Endothelial cell of umbilical vein (primary cell): ENCODE measurements around the gene UST. TPM values are rescaled to one million over a fixed set of nuclear protein-coding genes. Genes with fewer than 3 reads are reported as not detected.

Experiments
- BruUV-seq: library from RNA; stranded (reverse); fragments of 400-500 nt; replicated peaks from 2 replicates; lab custom pipeline; 2021; lab: Mats Ljungman, UMichigan
- CTCF ChIA-PET: fragments of 300-600, 350-600 bp; sonication (Branson Sonifier 250); formaldehyde crosslinking; loops from one replicate; lab custom pipeline; 2021; ENCODE audit warnings: antibody characterized with exemption, inconsistent platforms; lab: Charles Lee
- POLR2A ChIA-PET: fragments of 300-600, 350-600 bp; sonication (Branson Sonifier 250); formaldehyde crosslinking; loops from one replicate; lab custom pipeline; 2021; ENCODE audit warnings: antibody characterized with exemption, inconsistent platforms; lab: Charles Lee
- DNase-seq: peaks from one replicate; pipeline ENCODE4 v3.0.0-alpha.2; 2011; ENCODE audit warnings: low read depth, low spot score
- FAIRE-seq: peaks from 2 replicates; lab custom pipeline; 2011; peaks lifted over from hg19 to GRCh38; lab: Jason Lieb, UNC
- H2AFZ ChIP-seq: 2 replicates; pipeline ENCODE4 v1.6.0; 2012; ENCODE audit warnings: low read depth, low read length, control low read depth, inconsistent platforms
- H3K27ac ChIP-seq: 2 replicates; pipeline ENCODE4 v1.5.1; 2011; ENCODE audit warnings: low read depth, mild to moderate bottlenecking, control low read depth, low read length, moderate library complexity; ENCODE audit not compliant: insufficient read depth
- H3K27me3 ChIP-seq, 2 experiments: 2 replicates each; pipeline versions ENCODE4 v1.6.0 to v1.6.1; 2011; ENCODE audit warnings: low read length in 2 of 2, mixed read lengths in 1 of 2; ENCODE audit not compliant: control insufficient read depth in 2 of 2, insufficient read depth in 2 of 2
- H3K36me3 ChIP-seq, 2 experiments: 2 replicates in 1 of 2; 3 replicates in 1 of 2; pipeline ENCODE4 v1.5.1; 2011; ENCODE audit warnings: low read length in 2 of 2, mild to moderate bottlenecking in 1 of 2, moderate library complexity in 1 of 2; ENCODE audit not compliant: control insufficient read depth in 2 of 2, insufficient read depth in 2 of 2; ENCODE audit errors: extremely low read depth in 1 of 2
- H3K4me1 ChIP-seq: 3 replicates; pipeline ENCODE4 v1.5.1; 2011; ENCODE audit warnings: mild to moderate bottlenecking, low read length; ENCODE audit not compliant: control insufficient read depth, insufficient read depth; ENCODE audit errors: extremely low read depth
- H3K4me2 ChIP-seq: 2 replicates; pipeline ENCODE4 v1.6.1; 2011; ENCODE audit warnings: low read length, control low read depth, mixed read lengths; ENCODE audit not compliant: insufficient read depth
- H3K4me3 ChIP-seq, 3 experiments: fragments of 200-600 bp in 1 of 3; sonication (generic), shearing (Covaris generic) in 1 of 3; replicated peaks in 1 of 3; 2 replicates each; pipeline ENCODE4 v1.5.1; 2011 to 2016; ENCODE audit warnings: control low read depth in 3 of 3, low read length in 3 of 3, mild to moderate bottlenecking in 2 of 3, inconsistent platforms in 1 of 3, low read depth in 1 of 3, moderate library complexity in 1 of 3; ENCODE audit not compliant: insufficient read depth in 1 of 3
- H3K79me2 ChIP-seq: 2 replicates; pipeline ENCODE4 v1.6.0; 2012; ENCODE audit warnings: low read length, inconsistent platforms; ENCODE audit not compliant: control insufficient read depth, insufficient read depth
- H3K9ac ChIP-seq: replicated peaks from 2 replicates; pipeline ENCODE3; 2011; ENCODE audit warnings: low read length, control low read depth; ENCODE audit not compliant: insufficient read depth; ENCODE audit errors: extremely low read depth
- H3K9me1 ChIP-seq: replicated peaks from 3 replicates; pipeline ENCODE4 v1.6.0; 2011; ENCODE audit warnings: mild to moderate bottlenecking, low read length; ENCODE audit not compliant: control insufficient read depth, insufficient read depth; ENCODE audit errors: extremely low read depth
- H3K9me3 ChIP-seq: replicated peaks from 2 replicates; pipeline ENCODE4 v1.5.1; 2012; ENCODE audit warnings: low read length, inconsistent platforms; ENCODE audit not compliant: control insufficient read depth, insufficient read depth
- H4K20me1 ChIP-seq: replicated peaks from 2 replicates; pipeline ENCODE3; 2011; ENCODE audit warnings: mild to moderate bottlenecking, low read length; ENCODE audit not compliant: control insufficient read depth, insufficient read depth; ENCODE audit errors: extremely low read depth
- CTCF ChIP-seq, 2 donors: IDR thresholded peaks; 1 replicate in 1 of 2; 2 replicates in 1 of 2; pipeline ENCODE4 v1.5.1; 2011; ENCODE audit warnings: low read length in 2 of 2, mild to moderate bottlenecking in 2 of 2, moderate library complexity in 2 of 2, control low read depth in 1 of 2, inconsistent platforms in 1 of 2, low read depth in 1 of 2; ENCODE audit not compliant: insufficient read depth in 1 of 2; ENCODE audit errors: extremely low read depth in 1 of 2
- EZH2 ChIP-seq: IDR thresholded peaks from 2 replicates; pipeline ENCODE4 v1.6.1; 2012; ENCODE audit warnings: borderline replicate concordance, low read depth, mild to moderate bottlenecking, moderate library complexity, low read length, inconsistent platforms; ENCODE audit not compliant: severe bottlenecking
- FOS ChIP-seq: IDR thresholded peaks from 2 replicates; pipeline ENCODE4 v1.6.1; 2011; ENCODE audit warnings: mild to moderate bottlenecking, low read length, moderate library complexity, borderline replicate concordance; ENCODE audit not compliant: insufficient read depth
- GATA2 ChIP-seq: IDR thresholded peaks from 2 replicates; pipeline ENCODE4 v1.7.0; 2011; ENCODE audit warnings: low read depth, mild to moderate bottlenecking, moderate library complexity, mixed read lengths, low read length; ENCODE audit not compliant: insufficient read length, insufficient read depth
- JUN ChIP-seq: IDR thresholded peaks from 2 replicates; pipeline ENCODE4 v1.6.1; 2011; ENCODE audit warnings: borderline replicate concordance, low read depth; ENCODE audit not compliant: insufficient read length, insufficient read depth
- MAX ChIP-seq: IDR thresholded peaks from 2 replicates; pipeline ENCODE4 v1.6.1; 2011; ENCODE audit not compliant: insufficient read depth, insufficient read length
- MYC ChIP-seq: IDR thresholded peaks from one replicate; pipeline ENCODE4 v1.6.1; 2011; ENCODE audit warnings: mild to moderate bottlenecking, low read depth, low read length
- POLR2A ChIP-seq: IDR thresholded peaks from 2 replicates; pipeline ENCODE4 v1.6.1; 2012; ENCODE audit warnings: low read depth, mild to moderate bottlenecking, control low read depth, low read length
- POLR2AphosphoS5 ChIP-seq: IDR thresholded peaks from 2 replicates; pipeline ENCODE4 v1.6.1; 2012; ENCODE audit warnings: low read depth, mild to moderate bottlenecking, control low read depth, low read length, moderate library complexity; ENCODE audit not compliant: insufficient read depth
- dilution Hi-C: fragments of 300-500 bp; cut with MboI; formaldehyde crosslinking; loops from one replicate; pipeline ENCODE4 v1.15.0; 2019; ENCODE audit warnings: low sequenced_read_pairs; ENCODE audit not compliant: extremely low pct_ligation_motif_present
- intact Hi-C: fragments of 100-400 bp; cut with micrococcal nuclease; formaldehyde crosslinking; loops from one replicate; pipeline ENCODE4 v1.10.0; 2022
- polyA plus RNA-seq, 4 experiments: library from polyadenylated mRNA; depleted of rRNA in 3 of 4; stranded (reverse) in 3 of 4; unstranded in 1 of 4; fragments of >200 nt; gene quantifications; 2 replicates each; pipeline versions ENCODE4 v1.2.1 to v1.2.3, GENCODE V29; 2011 to 2012; ENCODE audit warnings: missing spikeins in 1 of 4
- total RNA-seq: library from RNA; stranded (reverse); gene quantifications from 2 replicates; pipeline ENCODE4 v1.2.3, GENCODE V29; 2021

The UST gene
- total and polyA plus RNA-seq, 2 donors (not counting 3 experiments of a cell fraction or from before 2014, with no cell fraction given), result 0.26 to 0.84 TPM

DNA sequence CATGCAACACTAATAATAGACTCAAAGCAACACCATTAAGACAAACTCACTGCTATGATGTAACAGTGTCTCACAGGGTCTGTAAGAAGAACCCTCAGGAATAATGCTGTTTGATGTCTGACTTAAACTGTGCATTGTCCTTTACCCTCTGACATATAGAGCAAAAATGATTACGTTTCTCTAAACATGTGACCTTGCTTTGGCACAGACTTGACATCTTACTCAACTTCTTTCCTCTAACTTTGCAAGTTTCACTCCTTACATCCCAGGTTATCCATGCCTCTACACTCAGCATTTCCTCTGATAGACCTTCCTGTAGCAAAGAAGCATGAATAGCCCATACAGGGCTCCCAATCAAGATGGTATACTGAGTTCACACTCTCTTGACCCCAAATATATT, 252.7 kb downstream of the UST start:
- ChIA-PET CTCF (interaction anchor here (1.0 kb wide), 1 partner anchor 29 kb away, joined by 4 read pairs; no protein-coding TSS in a partner anchor), POLR2A (no interaction called here)
- H3K27me3 ChIP-seq, result no peaks in the 10 kb centered on the region
- H2AFZ ChIP-seq, result no peak overlapping the region
- no peak overlapping the region for H3K4me2 ChIP-seq
- DNase-seq, result no peak
- H3K27ac ChIP-seq, result no peak overlapping the region
- no peak for TF ChIP-seq MYC
- TF ChIP-seq EZH2, result no peak
- TF ChIP-seq GATA2, result no peak
- no peak for TF ChIP-seq POLR2A
- TF ChIP-seq FOS, result no peak
- TF ChIP-seq MAX, result no peak
- no peak for TF ChIP-seq CTCF (IDR thresholded peaks at IDR 0.05; ENCODE audit: extremely low read depth in 1 of 2, insufficient read depth in 1 of 2, low read depth in 1 of 2, low read length in 2 of 2)
- no peak for TF ChIP-seq POLR2AphosphoS5
- TF ChIP-seq JUN, result no peak
- no peak overlapping the region for H3K9ac ChIP-seq
- H3K9me3 ChIP-seq, result no peaks in the 10 kb centered on the region
- H3K4me1 ChIP-seq, result no peaks in the 10 kb centered on the region
- H3K9me1 ChIP-seq, result no peaks in the 10 kb centered on the region
- no peaks in the 10 kb centered on the region for H3K79me2 ChIP-seq
- dilution Hi-C loops, result no loop called here
- FAIRE-seq, result peak; percentile 47
- no peaks in the 10 kb centered on the region for H3K36me3 ChIP-seq
- no TSS peak for BruUV-seq
- H4K20me1 ChIP-seq, result no peaks in the 10 kb centered on the region
- intact Hi-C loops, result no loop called here
- H3K4me3 ChIP-seq, result no peak overlapping the region
